COLO668 (cell line): ENCODE results near the gene PRTFDC1.

Experiments used
- DNase-seq: peaks from one replicate; lab custom pipeline; 2025; ENCODE audit not compliant: unreplicated experiment; lab: John Stamatoyannopoulos, UW

The PRTFDC1 gene

DNA sequence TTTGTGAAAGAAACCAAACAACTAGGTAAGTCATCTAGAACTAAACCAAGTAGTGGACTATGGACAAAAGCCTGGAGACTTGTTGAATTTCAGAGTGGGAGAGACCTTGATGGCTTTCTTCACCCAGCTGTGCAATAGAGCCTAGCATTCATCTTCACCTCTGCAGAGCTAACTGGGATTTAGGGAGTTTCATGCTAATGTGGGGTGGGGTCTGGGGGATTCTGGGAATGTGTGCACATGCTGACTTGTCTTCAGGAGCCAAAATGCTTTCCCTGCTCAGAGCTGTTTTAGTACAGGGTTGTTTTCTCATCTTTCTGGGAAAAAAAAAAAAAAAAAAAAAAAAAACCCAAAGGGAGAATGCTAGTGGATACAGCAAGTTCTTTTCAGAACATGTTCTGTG lies 147.4 kb downstream of the PRTFDC1 start:
- no peak for DNase-seq

DNA sequence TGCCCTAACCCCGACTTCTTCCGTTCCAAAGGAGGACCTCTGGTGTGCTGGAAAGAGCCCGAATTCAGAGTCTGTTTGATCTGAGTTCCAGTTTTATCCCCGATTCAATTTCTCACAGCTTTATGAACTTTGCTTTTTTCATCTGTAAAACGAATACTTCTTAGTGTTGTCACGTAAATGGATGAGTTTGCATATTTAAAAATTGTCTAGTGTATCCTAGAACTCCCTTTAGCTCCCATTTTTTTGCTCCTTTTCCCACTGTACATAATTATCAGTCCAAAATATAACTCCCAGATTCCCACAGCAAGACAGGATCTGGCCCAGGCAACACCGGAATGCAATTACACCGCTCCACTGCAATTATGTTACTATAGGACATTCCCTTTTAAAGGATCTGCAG lies 148.0 kb downstream of the PRTFDC1 start:
- no peak for DNase-seq

DNA sequence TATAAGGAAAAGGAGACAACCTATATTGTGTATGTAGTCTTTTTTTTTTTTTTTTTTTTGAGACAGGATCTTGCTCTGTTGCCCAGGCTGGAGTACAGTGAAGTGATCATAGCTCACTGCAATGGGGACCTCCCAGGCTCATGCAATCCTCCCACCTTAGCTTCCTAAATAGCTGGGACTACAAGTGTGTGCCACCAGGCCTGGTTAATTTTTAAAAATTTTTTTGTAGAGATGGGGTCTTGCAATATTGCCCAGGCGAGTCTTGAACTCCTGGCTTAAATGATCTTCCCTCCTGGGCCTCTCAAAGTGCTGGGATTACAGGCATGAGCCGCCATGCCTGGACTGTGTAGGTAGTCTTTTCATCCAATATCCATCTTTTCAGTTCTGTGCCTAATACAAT lies 150.0 kb downstream of the PRTFDC1 start:
- DNase-seq = no peak

DNA sequence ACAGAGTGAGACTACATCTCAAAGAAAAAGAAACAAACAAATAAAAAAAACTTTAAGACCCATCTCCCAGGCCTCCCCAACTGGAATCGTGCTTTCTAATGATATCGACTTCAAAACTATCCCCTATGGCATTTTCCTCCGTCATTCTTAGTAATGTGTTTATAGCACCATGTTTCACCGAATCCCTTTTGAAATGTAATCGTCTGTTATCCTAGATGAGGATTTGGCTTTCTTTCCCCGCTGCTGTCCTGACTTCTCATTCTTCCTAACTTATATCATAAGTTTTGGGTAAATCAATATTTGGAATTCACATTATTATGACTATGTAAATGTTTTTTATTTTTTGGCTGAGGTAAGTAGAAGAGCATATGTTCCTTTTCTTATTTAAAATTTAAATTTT lies 151.5 kb downstream of the PRTFDC1 start:
- no peak for DNase-seq
